Epithelial cell of proximal tubule (primary cell): ENCODE results near the gene USP34. TPM values are rescaled to one million over a fixed set of nuclear protein-coding genes. Genes with fewer than 3 reads are reported as not detected.

Source experiments
- DNase-seq: peaks from one replicate; pipeline ENCODE4 v3.0.0-alpha.2; 2011; ENCODE audit warnings: low read depth
- H3K4me3 ChIP-seq: 2 replicates; pipeline ENCODE4 v1.5.1; 2011; ENCODE audit warnings: low read depth, mild to moderate bottlenecking, low read length
- CTCF ChIP-seq: conservative IDR thresholded peaks from 2 replicates; pipeline ENCODE4 v1.5.1; 2012; ENCODE audit warnings: low read depth, mild to moderate bottlenecking, low read length
- total RNA-seq: library from RNA; depleted of rRNA; stranded (reverse); fragments of >200 nt; gene quantifications from 2 replicates; pipeline ENCODE4 v1.2.3, GENCODE V29; 2015

Gene USP34
- total RNA-seq, 1 donor from 2014 or later, result 54.1 TPM

GRCh38 chr2:61380056-61380881, 90.6 kb downstream of the USP34 start:
- H3K4me3 ChIP-seq, result no peak overlapping the region
- no peak for DNase-seq
- no peak for TF ChIP-seq CTCF

DNA sequence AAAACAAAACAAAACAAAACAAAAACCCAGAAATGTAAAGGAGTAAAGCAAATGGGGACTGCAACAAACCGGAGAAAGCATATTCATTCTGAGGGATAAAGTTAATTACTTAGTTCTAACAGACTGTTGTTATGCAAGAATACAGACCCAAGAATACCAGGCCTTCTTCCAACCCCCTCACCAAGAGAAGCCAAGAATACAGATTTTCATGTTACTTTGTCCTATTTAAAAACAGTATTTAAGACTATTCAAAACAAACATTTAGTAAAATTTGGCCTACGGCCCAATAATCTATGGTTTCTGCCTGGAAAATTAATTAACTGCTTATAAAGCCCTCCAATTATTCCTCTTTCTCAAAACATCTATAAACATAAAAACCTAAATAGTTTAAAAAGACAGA, 91.4 kb downstream of the USP34 start:
- H3K4me3 ChIP-seq, result no peak overlapping the region
- DNase-seq, result no peak
- no peak for TF ChIP-seq CTCF

- no peak for TF ChIP-seq CTCF
- no peak for DNase-seq
These were observed 92.6 kb downstream of the USP34 start for GRCh38 chr2:61378281-61378680.

DNA sequence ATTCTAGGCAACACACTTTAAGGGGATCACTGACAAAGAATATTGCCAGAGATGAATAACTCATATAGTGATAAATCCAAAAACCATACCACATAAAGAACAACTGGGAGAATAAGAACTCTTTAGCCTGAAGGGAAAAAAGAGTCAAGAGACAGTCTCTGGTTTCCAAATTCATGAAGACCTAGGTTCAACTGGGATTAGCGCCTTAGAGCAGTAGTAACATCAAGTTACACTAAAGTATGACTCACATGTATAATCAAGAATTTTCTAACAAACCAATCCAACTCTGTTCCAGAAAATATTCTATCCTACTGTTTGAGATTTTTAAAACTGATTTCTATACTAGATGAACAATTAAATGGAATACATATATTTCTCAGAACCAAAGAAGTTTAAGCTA, 93.8 kb downstream of the USP34 start:
- DNase-seq, result no peak
- H3K4me3 ChIP-seq, result no peak overlapping the region
- TF ChIP-seq CTCF, result no peak

More at GRCh38 chr2:61378281-61378680, 92.6 kb downstream of the USP34 start:
- no peak overlapping the region for H3K4me3 ChIP-seq

GRCh38 chr2:61376211-61376610, 94.7 kb downstream of the USP34 start:
- DNase-seq, result no peak
- no peak overlapping the region for H3K4me3 ChIP-seq
- TF ChIP-seq CTCF, result no peak

DNA sequence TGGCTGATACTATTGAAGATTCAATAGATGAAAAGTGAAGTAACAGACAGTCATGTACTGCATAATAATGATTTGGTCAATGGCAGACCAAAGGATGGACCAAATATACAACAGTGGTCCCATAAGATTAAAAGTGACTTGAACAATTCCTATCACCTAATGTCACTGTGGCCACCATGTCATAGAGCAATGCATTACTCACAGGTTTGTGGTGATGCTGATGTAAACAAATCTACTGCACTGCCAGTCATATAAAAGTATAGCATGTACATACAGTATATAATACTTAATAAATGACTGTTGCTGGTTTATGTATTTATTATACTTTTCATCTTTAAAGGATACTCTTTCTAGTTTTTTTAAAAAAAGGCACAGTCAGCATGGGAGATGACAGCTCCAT, 99.9 kb downstream of the USP34 start:
- no peak for TF ChIP-seq CTCF
- DNase-seq, result no peak
- H3K4me3 ChIP-seq, result no peak overlapping the region
